CD4-positive, alpha-beta T cell treated with Interferon gamma for 1 hour (primary cell): ENCODE measurements around the gene IFT27.
"Not testable (repeated sequence)": the region's sequence is repeated elsewhere in the genome, so short reads cannot be mapped to it uniquely, and the experiment has no call there.

Experiments used
- DNase-seq: peaks from one replicate; pipeline ENCODE4 v3.0.0-alpha.2; 2020

The IFT27 gene

GRCh38 chr22:36743011-36743410 is 32.9 kb downstream of the IFT27 start:
- no peak for DNase-seq

- no peak for DNase-seq
These were observed 34.0 kb downstream of the IFT27 start for GRCh38 chr22:36741968-36742367.

- DNase-seq, result no peak
These were observed 34.6 kb downstream of the IFT27 start for GRCh38 chr22:36741204-36741793.

- no peak for DNase-seq
These were observed 35.2 kb downstream of the IFT27 start for GRCh38 chr22:36740716-36741115.

- DNase-seq, result no peak
These were observed 36.7 kb downstream of the IFT27 start for GRCh38 chr22:36739185-36739584.

- DNase-seq, result no peak
These were observed 37.4 kb downstream of the IFT27 start for GRCh38 chr22:36738416-36739020.

- DNase-seq, result peak; percentile 13
These were observed 38.1 kb downstream of the IFT27 start for GRCh38 chr22:36737776-36738175.

GRCh38 chr22:36736701-36737320 is 39.1 kb downstream of the IFT27 start:
- DNase-seq, result no peak

- no peak for DNase-seq
These were observed 41.5 kb downstream of the IFT27 start for GRCh38 chr22:36734171-36735058.

GRCh38 chr22:36733271-36733670 is 42.6 kb downstream of the IFT27 start:
- DNase-seq, result no peak

GRCh38 chr22:36732609-36733008 is 43.3 kb downstream of the IFT27 start:
- no peak for DNase-seq

- DNase-seq, result no peak
These were observed 44.0 kb downstream of the IFT27 start for GRCh38 chr22:36731916-36732315.

GRCh38 chr22:36731321-36731720 is 44.6 kb downstream of the IFT27 start:
- DNase-seq, result not testable (repeated sequence)

- DNase-seq, result no peak
These were observed 45.6 kb downstream of the IFT27 start for GRCh38 chr22:36730176-36730858.

GRCh38 chr22:36729321-36729720 is 46.6 kb downstream of the IFT27 start:
- DNase-seq, result no peak

- no peak for DNase-seq
These were observed 47.4 kb downstream of the IFT27 start for GRCh38 chr22:36728505-36728904.

GRCh38 chr22:36727927-36728488 is 47.9 kb downstream of the IFT27 start:
- DNase-seq, result no peak

GRCh38 chr22:36727110-36727509 is 48.8 kb downstream of the IFT27 start:
- DNase-seq, result no peak

GRCh38 chr22:36726007-36726380 is 49.9 kb downstream of the IFT27 start:
- DNase-seq, result no peak

GRCh38 chr22:36725366-36726006 is 50.4 kb downstream of the IFT27 start:
- DNase-seq, result no peak

- DNase-seq, result no peak
These were observed 51.1 kb downstream of the IFT27 start for GRCh38 chr22:36724836-36725235.

- DNase-seq, result no peak
These were observed 53.9 kb downstream of the IFT27 start for GRCh38 chr22:36722055-36722454.
